ENCODE data around the gene PLSCR2.
"Not testable (repeated sequence)": the region's sequence is repeated elsewhere in the genome, so short reads cannot be mapped to it uniquely, and the experiment has no call there.

The PLSCR2 gene, protein sequence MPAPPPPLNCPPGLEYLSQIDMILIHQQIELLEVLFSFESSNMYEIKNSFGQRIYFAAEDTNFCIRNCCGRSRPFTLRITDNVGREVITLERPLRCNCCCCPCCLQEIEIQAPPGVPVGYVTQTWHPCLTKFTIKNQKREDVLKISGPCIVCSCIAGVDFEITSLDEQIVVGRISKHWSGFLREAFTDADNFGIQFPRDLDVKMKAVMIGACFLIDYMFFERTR

DNA sequence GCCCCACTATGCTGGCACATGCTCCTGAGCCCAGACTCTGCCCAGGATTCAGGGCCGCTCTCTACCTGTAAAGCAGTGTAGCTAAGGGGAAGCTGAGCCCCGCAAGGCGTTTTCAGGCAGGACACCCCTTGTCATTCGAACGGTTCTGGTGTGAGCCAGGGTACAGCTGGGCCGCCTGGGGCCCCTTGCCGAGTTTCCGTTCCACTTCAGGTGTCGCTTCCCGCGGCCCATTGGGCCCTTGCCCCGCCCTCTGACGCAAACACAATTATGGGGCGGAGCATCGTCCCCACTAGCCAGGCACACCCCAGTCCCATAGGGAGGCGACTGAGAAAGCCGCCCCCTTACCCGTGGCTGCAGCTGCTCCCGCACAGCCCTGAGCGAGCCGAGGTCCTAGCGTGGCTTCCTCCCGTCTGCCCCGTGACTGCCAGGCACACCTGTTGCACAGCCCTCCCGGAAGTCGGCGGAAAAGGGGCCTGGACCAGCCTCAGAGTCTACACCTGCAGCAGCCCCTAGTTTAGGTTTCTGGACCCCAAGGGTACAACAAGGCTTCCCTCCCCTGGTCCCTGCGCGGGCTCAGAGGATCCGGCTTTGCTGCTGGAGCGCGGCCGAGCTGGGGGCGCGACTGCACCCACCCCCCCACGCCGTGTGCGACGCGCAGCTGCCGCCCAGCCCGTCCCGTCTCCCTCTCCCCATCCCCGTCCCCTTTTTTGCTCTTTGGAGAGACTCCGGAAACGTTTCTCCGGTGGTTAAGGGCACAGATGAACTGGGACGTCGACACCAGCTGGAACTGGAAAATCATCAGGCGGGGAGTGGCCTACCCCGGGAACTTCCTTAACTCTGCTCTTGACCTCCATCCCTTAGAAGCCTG lies at the start of gene PLSCR2:
Gene PLSCR2 (minus strand): TSS at position 412 of the 868 bp plus-strand sequence. CDS start 9,657 bp downstream, outside the sequence.
- no peak for FAIRE-seq

DNA sequence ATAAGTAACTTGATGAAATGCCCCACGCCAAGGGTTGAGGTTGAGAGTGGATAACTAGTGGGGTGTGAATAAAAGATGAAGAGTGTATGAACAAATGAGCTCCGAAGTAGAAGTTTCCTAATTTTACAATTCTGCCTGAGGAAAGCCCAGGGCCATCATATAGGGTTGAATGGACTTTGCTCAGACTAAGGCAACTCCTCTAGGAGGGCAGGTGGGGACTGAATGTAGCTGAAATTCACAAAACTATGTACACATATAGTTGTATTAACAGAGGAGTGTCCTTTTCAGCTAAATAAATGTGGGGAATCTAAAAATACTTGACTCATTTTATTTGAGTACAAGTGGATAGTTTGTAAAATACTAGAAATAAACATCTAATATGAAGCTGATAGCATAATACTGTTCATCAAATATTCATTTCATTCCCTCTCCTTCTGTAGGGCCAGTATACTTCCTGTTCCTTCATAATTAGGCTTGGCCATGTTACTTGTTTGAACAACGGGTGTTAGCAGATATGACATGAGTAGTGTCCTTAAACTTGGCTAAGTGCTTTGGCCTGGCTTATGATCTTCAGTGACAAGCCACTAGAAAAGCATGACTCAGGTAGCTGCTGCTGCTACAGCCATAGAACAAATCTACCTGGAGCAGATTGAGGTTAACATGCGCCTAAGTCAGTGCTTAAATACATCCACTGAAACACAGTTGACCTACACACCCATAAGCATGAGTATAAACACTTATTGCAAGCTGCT lies 48.5 kb upstream of the PLSCR2 start:
- FAIRE-seq = no peak

DNA sequence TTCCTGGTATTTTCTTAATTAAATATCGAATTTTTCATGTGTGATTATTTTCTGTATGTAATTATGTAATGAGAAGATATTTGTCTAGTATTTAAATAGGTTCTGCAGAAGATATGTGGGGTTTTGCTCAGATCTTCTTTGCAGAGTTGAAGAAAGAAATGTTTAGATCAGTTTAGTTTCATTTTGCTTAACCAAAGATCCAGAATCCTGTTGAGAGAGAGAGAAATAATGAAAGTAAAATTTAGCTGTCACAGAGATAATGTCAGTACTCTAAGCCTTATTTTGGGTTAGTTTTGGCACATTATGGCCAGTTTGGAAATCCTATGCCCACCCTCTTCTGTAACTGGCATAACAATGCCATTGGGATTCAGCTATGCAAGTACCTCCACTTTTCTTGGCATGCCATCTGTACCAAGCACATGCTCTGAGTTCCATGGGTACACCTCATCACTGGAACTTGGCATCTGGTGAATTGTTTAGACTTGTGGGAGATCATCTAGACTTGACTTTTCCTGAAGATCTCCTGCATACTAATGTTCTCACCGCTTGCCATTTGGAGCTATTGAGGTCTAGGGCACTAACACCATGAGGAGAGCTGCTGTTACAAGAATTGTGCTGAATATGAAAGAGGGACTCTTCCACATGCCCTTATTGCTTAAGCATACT lies 44.2 kb upstream of the PLSCR2 start:
- FAIRE-seq = no peak

DNA sequence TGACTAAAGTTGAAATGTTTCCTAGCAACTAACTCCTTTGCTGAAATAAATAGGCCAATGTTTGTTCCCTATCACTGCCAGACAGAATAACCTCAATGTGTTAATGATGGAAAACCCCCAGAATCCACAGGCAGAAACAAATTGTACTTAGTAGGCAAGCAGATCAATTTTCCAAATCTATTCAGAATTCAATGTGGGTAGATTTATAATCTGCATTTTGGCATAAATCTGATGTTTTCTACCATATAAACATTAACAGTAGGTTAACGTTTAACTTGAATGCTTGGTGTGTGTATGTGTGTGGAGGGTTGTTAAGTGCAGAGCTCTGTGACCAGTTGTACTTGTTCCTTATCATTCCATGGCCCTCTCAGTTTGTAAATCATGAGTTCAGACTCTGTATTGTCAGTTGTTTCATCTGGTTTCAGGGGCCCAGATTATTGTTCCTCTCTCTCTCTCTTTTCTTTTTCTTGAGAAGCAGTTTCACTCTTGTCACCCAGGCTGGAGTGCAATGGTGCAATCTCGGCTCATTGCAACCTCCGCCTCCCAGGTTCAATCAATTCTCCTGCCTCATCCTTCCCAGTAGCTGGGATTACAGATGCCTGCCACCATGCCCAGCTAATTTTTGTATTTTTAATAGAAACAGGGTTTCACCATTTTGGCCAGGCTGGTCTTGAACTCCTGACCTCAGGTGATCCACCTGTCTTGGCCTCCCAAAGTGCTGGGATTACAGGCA lies 42.2 kb upstream of the PLSCR2 start:
- no peak for FAIRE-seq

DNA sequence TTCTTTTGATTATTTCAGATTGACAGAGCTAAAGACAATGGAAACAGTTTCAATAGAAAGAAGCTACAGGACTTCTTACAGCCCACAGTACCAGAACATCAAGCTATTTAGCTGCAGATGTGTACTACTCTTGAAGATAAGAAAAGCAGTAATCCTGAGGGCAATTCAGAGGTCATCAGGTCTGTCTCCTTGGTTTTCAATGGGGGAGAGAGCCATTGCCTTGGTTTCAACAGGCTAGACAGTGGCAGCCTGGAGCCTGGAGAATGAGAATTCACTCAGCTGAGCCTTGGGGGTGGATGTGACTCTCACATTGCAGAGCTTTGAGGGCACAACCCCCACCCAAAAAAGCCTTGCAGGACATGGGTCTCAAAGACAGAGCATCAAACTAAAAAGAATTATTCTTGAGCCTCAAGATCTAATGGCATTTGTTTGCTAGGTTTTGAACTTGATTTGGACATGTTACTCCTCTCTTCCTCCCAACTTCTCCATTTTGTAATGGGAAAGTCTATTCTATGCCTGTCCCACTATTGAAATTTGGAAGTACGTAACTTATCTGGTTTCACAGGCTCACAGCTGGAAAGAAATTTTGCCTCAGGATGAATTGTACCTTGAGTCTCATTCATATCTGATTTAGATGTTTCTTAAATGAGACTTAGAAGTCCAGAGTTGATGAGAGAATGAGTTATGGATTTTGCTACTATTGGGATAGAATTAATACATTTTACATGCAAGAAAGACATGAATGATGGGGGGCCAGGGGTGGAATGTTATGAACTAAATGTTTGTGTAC lies 38.2 kb upstream of the PLSCR2 start:
- FAIRE-seq = no peak

DNA sequence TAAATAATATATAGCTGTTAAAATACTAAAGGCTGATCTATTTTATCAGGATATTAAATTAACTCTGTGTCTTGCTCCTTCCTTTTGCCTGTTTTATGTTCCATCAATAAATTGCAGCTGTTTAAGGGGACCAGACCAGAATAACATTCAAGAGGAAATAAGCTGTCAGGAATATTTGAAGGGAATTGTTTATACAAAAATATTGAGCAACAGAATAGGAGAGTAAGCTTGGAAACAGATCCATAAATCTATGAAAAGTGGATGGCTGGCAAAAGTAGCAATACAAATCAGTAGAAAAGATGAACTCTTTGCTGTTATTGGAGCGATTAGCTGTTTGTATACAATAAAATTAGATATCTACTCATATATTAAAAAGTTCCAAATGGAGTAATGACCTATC lies 36.2 kb upstream of the PLSCR2 start:
- no peak for FAIRE-seq

DNA sequence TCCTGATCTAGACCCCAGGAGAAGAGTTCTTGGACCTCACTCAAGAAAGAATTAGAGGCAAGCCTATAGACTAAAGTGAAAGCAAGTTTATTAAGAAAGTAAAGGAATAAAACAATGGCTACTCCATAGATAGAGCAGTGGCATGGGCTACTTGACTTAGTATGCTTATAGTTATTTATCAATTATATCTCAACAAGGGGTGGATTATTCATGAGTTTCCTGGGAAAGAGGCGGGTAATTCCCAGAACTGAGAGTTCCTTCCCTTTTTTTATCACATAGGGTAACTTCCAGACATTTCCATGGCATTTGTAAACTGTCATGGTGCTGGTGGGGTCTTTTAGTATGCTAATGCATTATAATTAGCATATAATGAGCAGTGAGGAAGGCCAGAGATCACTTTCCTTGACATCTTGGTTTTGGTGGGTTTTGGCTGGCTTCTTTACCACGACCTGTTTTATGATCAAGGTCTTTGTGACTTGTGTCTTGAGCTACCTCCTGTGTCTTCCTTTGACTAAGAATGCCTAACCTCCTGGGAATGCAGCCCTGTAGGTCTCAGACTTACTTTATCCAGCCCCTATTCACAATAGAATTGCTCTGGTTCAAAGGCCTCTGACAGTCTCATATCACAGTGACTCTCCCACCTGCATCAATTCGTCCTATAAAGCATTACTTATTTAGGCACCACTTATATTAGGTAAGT lies 35.3 kb upstream of the PLSCR2 start:
- no peak for FAIRE-seq

DNA sequence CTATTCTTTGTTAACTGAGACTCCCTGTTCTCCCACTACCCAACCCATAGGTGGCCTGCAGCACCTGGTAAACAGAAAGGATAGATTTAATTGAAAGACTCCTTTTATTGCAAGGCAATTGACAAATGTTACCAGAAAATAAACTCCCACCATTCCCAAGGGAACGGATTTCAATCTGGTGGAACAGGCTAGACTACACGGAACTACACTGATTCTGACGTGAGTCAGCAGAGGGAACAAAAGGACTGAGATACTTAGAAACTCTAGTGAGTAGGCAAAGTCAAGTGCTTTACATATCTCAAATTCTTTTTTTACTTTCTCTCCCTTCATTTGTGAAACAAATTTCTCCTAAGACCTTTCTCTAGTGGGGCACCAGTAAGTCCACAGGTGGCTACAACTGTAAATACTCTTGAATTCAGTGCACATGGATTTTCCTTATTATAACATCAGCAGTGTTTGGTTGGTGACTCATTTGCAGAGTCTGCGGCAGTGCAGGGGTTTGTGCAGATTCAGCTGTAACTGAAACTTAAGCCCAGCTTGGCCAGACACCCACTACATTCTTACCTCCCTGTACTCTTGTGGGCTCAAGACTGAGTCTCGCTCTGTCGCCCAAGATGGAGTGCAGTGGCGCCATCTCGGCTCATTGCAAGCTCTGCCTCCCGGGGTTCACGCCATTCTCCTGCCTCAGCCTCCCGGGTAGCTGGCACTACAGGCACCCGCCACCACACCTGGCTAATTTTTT lies 34.3 kb upstream of the PLSCR2 start:
- no peak for FAIRE-seq

DNA sequence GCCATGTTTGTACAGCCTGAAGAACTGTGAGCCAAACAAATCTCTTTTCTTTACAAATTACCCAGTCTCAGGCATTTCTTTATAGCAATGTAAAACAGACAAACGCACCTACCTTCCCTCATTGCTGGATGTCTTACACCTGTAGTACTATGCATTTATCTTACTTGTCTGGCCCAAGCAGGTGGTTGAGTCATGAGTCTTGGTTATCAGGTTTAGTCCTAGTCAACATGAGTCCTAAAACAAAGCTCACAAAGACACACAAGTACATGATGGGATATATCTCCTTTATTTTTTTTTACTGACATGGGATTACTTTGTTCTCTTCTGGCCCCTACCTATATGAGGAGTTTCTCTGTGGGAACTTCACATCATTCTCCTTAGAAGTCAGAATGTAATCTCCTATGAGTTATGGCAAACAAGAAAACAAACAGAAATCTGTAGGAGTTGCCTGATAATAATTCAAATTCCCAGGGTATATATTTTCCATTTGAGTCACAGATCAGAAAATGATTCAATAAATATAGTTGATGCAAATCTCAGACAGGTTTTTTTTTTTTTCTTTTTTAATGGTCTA lies 33.6 kb upstream of the PLSCR2 start:
- no peak for FAIRE-seq

DNA sequence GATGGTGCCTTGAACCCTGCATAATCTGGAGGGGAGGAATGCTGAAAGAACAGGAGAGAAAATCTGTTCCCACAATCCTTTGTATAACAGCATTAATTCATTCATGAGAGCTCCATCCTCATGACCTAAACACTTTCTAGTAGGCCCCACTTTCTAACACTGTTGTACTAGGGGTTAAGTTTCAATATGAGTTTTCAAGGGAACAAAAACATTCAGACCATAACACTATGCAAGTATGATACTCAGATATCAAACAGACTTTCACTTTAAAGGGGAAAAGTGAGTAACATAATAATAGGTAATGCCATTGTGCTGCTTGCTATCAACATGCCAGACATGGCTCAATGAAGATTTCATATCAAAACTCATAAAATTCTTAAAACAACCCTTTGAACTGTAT lies 32.4 kb upstream of the PLSCR2 start:
- FAIRE-seq = no peak

DNA sequence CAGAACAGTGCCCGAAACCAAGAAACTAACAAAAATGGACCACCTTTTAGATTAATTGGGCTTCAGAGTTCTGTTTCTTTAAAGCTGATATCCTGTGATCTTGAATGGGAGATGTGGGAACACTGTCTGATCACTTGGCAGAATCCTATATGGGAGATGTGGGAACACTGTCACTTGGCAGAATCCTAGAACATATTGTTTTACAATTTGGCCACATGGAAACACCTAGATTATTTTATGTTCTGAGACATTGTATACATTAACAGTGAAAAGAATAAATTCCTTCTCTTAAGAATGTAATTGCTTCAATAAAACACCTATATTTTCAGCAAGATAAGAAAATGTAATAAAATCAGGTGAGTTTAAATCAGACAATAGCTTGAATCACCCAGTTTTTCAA lies 30.3 kb upstream of the PLSCR2 start:
- no peak for FAIRE-seq

DNA sequence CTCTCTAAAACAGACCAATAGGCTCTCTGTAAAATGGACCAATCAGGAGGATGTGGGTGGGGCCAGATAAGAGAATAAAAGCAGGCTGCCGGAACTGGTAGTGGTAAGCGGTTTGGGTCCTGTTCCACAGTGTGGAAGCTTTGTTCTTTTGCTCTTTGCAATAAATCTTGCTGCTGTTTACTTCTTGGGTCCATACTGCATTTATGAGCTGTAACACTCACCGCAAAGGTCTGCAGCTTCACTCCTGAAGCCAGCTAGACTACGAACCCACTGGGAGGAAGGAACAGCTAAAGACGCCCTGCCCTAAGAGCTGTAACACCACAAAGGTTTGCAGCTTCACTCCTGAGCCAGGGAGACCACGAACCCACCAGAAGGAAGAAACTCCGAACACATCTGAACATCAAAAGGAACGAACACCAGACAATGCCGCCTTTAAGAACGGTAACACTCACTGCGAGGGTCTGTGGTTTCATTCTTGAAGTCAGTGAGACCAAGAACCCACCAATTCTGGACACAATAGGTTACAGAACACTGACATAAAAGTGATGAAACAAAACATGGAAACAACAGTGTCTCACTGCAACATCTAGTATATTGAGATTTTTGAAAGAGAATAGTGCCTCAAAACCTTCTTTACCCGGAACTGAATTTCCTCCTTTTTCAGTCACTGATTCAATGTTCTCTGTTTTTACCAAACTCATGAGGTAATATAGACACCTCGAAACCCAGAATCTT lies 28.8 kb upstream of the PLSCR2 start:
- FAIRE-seq = no peak

DNA sequence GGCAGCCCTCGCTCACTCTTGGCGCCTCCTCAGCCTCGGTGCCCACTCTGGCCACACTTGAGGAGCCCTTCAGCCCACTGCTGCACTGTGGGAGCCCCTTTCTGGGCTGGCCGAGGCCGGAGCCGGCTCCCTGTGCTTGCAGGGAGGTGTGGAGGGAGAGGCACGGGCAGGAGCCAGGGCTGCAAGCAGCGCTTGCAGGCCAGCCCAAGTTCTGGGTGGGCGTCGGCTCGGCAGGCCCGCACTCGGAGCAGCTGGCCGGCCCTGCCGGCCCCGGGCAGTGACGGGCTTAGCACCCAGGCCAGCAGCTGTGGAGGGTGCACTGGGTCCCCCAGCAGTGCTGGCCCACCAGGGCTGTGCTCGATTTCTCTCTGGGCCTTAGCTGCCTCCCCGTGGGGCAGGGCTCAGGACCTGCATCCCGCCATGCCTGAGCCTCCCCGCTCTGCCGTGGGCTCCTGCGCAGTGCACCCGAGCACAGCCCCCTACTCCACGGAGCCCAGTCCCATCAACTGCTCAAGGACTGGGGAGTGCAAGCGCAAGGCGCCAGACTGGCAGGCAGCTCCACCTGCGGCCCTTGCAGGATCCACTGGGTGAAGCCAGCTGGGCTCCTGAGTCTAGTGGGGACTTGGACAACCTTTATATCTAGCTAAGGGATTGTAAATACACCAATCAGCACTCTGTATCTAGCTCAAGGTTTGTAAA lies 27.9 kb upstream of the PLSCR2 start:
- not testable (repeated sequence) for FAIRE-seq

DNA sequence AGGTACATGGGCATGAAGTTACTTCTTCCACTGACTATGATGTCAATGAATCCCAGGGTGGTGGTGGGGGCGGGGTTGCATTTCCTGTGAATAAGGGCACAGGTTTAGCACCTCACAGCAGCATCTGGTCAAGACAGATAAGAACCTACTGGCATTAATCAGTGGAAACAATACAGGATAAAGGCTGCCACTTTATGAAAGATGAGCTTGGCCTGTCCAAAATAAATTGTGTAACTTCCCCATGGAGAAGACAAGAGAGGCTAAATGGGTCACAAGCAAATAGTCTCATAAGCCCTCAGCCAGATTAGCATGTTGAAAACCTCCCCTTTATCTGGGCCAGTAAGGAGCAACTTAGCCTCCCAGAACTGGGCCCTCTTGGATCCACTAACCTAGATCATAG lies 27.4 kb upstream of the PLSCR2 start:
- no peak for FAIRE-seq

DNA sequence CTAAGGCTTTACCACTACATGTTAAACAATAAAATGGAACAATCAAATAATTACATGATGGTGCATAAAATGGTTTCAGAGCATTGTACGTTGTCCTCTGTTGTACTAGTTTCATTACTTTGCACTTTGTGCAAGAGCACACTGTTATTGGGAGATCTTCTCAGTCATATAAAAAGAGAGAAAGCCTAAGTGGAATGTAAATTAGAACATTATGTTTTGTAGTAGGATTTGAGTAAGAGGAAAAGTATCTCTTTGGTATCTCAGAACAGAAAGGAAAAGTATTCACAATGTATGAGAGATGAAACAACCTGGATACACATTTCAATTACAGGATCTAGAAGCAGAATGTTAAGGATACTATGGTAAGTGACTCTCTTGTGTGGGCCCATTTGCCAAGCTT lies 26.9 kb upstream of the PLSCR2 start:
- FAIRE-seq = no peak

DNA sequence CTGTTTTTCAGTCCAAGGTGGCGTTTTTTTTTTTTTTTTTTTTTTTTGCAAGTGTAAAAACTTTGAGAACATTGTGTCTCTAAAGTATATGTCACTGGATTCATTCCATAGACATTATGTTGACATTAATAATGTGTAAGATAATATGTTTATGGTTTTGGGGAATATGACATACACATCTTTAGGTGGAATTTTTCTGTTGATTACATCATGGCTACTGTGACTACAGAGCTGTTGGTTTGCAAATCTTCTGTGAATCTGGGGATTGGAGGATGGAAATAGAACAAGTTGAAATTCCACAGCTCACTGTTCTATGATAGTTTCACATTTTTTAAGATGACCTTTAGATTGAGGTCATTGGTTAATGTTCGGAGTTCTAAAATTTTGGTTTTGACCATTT lies 24.4 kb upstream of the PLSCR2 start:
- no peak for FAIRE-seq

DNA sequence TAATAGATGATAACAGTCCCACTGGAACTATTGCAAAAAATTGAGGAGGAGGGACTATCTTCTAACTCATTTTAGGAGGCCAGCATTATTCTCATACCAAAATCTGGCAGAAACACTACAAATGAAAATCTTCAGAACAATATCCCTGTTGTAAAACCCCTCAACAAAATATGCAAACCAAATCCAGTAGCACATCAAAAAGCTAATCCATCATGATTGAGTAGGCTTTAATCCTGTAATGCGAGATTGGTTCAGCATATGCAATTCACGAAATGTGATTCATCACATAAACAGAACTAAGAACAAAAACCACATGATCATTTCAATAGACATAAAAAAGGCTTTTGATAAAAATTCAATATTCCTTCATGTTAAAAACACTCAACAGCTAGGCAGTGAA lies 23.9 kb upstream of the PLSCR2 start:
- no peak for FAIRE-seq

DNA sequence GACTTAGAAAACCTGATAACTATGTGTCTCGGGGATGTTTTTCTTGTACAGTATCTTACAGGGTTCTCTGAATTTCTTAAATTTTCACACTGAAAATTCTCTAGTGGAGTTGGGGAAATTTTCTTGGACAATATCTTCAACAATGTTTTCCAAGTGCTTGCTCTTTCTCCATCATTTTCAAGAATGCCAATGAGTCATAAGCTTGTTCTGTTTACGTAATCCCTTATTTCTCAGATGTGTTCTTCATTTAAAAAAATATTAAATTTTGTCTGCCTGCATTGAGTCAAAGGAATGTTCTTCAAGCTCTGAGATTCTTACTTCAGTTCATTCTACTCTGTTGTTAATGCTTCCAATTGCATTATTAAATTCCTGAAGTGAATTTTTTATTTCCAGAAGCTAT lies 21.9 kb upstream of the PLSCR2 start:
- no peak for FAIRE-seq
